H1 (cell line): ENCODE data around the gene CTBP2. TPM values are rescaled to one million over a fixed set of nuclear protein-coding genes. Genes with fewer than 3 reads are reported as not detected.

Experiments used
- CTCF ChIA-PET: fragments of 300-600 bp; sonication (Branson Sonifier 250); formaldehyde crosslinking; loops from one replicate; lab custom pipeline; 2021; ENCODE audit not compliant: partially characterized antibody; lab: Charles Lee
- POLR2A ChIA-PET: fragments of 300-600 bp; sonication (Branson Sonifier 250); formaldehyde crosslinking; loops from one replicate; lab custom pipeline; 2021; ENCODE audit warnings: inconsistent platforms; ENCODE audit not compliant: partially characterized antibody; lab: Charles Lee
- DNase-seq, 2 experiments: peaks; one replicate each; pipeline versions ENCODE4 v3.0.0 to v3.0.0-alpha.2; 2010 to 2022; ENCODE audit warnings: low spot score in 2 of 2, low read depth in 1 of 2, mixed read lengths in 1 of 2
- FAIRE-seq: peaks from 2 replicates; lab custom pipeline; 2011; peaks lifted over from hg19 to GRCh38; lab: Jason Lieb, UNC
- H2AFZ ChIP-seq: 2 replicates; pipeline ENCODE4 v1.8.1; 2012; ENCODE audit warnings: low read length, inconsistent platforms
- H2AK5ac ChIP-seq: 2 replicates; pipeline ENCODE4 v1.6.1; 2013; ENCODE audit warnings: low read depth, low read length
- H2BK120ac ChIP-seq: replicated peaks from 2 replicates; pipeline ENCODE3; 2013; ENCODE audit warnings: low read depth, low read length, inconsistent platforms
- H2BK12ac ChIP-seq: 2 replicates; pipeline ENCODE4 v1.6.1; 2013; ENCODE audit warnings: low read depth, low read length
- H2BK15ac ChIP-seq: 2 replicates; pipeline ENCODE4 v1.6.1; 2013; ENCODE audit warnings: low read length
- H2BK20ac ChIP-seq: 2 replicates; pipeline ENCODE4 v1.6.1; 2013; ENCODE audit warnings: low read length
- H2BK5ac ChIP-seq: 2 replicates; pipeline ENCODE4 v1.6.1; 2013; ENCODE audit warnings: low read depth, low read length
- H3K14ac ChIP-seq: 2 replicates; pipeline ENCODE4 v1.6.1; 2013; ENCODE audit warnings: inconsistent platforms; ENCODE audit not compliant: insufficient read length
- H3K18ac ChIP-seq: 2 replicates; pipeline ENCODE4 v1.6.1; 2013; ENCODE audit warnings: low read length; ENCODE audit errors: extremely low read depth
- H3K23ac ChIP-seq: 2 replicates; pipeline ENCODE4 v1.6.1; 2013; ENCODE audit warnings: inconsistent platforms; ENCODE audit not compliant: insufficient read length
- H3K23me2 ChIP-seq: 2 replicates; pipeline ENCODE4 v1.6.1; 2013; ENCODE audit warnings: low read depth, low read length
- H3K27ac ChIP-seq: 2 replicates; pipeline ENCODE4 v1.6.1; 2011; ENCODE audit warnings: low read depth, low read length, inconsistent platforms
- H3K27me3 ChIP-seq, 4 experiments: replicated peaks in 1 of 4; 1 replicate in 1 of 4; 2 replicates in 3 of 4; pipeline versions ENCODE4 v1.6.1 to v1.8.1; 2011 to 2013; ENCODE audit warnings: low read length in 3 of 4, mild to moderate bottlenecking in 3 of 4, inconsistent platforms in 2 of 4, mixed read lengths in 2 of 4, moderate library complexity in 1 of 4; ENCODE audit not compliant: control insufficient read depth in 3 of 4, insufficient read depth in 3 of 4; ENCODE audit errors: extremely low read depth in 1 of 4
- H3K36me3 ChIP-seq, 4 experiments: 2 replicates each; pipeline versions ENCODE4 v1.6.1 to v1.8.1; 2011 to 2013; ENCODE audit warnings: mild to moderate bottlenecking in 4 of 4, low read length in 3 of 4, moderate library complexity in 2 of 4, control low read depth in 1 of 4, inconsistent platforms in 1 of 4; ENCODE audit not compliant: insufficient read depth in 4 of 4, control insufficient read depth in 2 of 4
- H3K4ac ChIP-seq: replicated peaks from 2 replicates; pipeline ENCODE3; 2013; ENCODE audit warnings: low read length, low read depth, mixed read lengths, inconsistent platforms; ENCODE audit not compliant: insufficient read length
- H3K4me1 ChIP-seq, 4 experiments: replicated peaks in 1 of 4; 1 replicate in 1 of 4; 2 replicates in 3 of 4; pipeline versions ENCODE4 v1.6.1 to v1.8.1; 2011 to 2013; ENCODE audit warnings: low read length in 3 of 4, inconsistent platforms in 2 of 4, mixed read lengths in 1 of 4; ENCODE audit not compliant: insufficient read depth in 4 of 4, control insufficient read depth in 3 of 4
- H3K4me2 ChIP-seq, 2 experiments: 2 replicates each; pipeline versions ENCODE4 v1.6.1 to v1.8.1; 2011 to 2013; ENCODE audit warnings: low read depth in 2 of 2, low read length in 2 of 2, control low read depth in 1 of 2, inconsistent platforms in 1 of 2, mild to moderate bottlenecking in 1 of 2; ENCODE audit not compliant: insufficient read depth in 1 of 2
- H3K4me3 ChIP-seq, 4 experiments: fragments of 200-600, 300-600 bp in 1 of 4; sonication (generic), shearing (Covaris generic), sonication (Bioruptor Twin) in 1 of 4; 2 replicates each; pipeline versions ENCODE4 v1.5.1 to v1.8.1; 2011 to 2016; ENCODE audit warnings: low read length in 4 of 4, low read depth in 3 of 4, control low read depth in 2 of 4, inconsistent platforms in 2 of 4, mild to moderate bottlenecking in 2 of 4, mixed read lengths in 1 of 4, moderate library complexity in 1 of 4; ENCODE audit not compliant: insufficient read depth in 2 of 4; ENCODE audit errors: extremely low read depth in 1 of 4
- H3K56ac ChIP-seq: replicated peaks from 2 replicates; pipeline ENCODE3; 2013; ENCODE audit warnings: low read depth, mild to moderate bottlenecking, mixed read lengths, low read length, inconsistent platforms; ENCODE audit not compliant: insufficient read length
- H3K79me1 ChIP-seq: 2 replicates; pipeline ENCODE4 v1.6.1; 2013; ENCODE audit warnings: low read depth, low read length, control low read depth
- H3K79me2 ChIP-seq, 2 experiments: 2 replicates each; pipeline versions ENCODE4 v1.6.1 to v1.8.1; 2012 to 2013; ENCODE audit warnings: low read length in 2 of 2, mild to moderate bottlenecking in 2 of 2, inconsistent platforms in 1 of 2; ENCODE audit not compliant: insufficient read depth in 2 of 2, control insufficient read depth in 1 of 2
- H3K9ac ChIP-seq, 4 experiments: replicated peaks in 1 of 4; 1 replicate in 1 of 4; 2 replicates in 3 of 4; pipeline versions ENCODE4 v1.6.1 to v1.8.1; 2011 to 2013; ENCODE audit warnings: low read depth in 3 of 4, low read length in 3 of 4, control low read depth in 2 of 4, mild to moderate bottlenecking in 2 of 4, moderate library complexity in 2 of 4, inconsistent platforms in 1 of 4; ENCODE audit errors: extremely low read depth in 1 of 4
- H3K9me3 ChIP-seq, 2 experiments: 2 replicates each; pipeline versions ENCODE4 v1.6.1 to v1.8.1; 2012 to 2013; ENCODE audit warnings: mild to moderate bottlenecking in 2 of 2, moderate library complexity in 2 of 2, control low read depth in 1 of 2, inconsistent platforms in 1 of 2, low read depth in 1 of 2, low read length in 1 of 2, mixed read lengths in 1 of 2; ENCODE audit not compliant: insufficient read depth in 2 of 2
- H4K20me1 ChIP-seq, 2 experiments: replicated peaks in 1 of 2; 2 replicates each; pipeline versions ENCODE3 to v1.8.1; 2011 to 2013; ENCODE audit warnings: inconsistent platforms in 2 of 2, low read length in 2 of 2, mild to moderate bottlenecking in 1 of 2; ENCODE audit not compliant: insufficient read depth in 2 of 2, control insufficient read depth in 1 of 2
- H4K5ac ChIP-seq: 2 replicates; pipeline ENCODE4 v1.6.1; 2013; ENCODE audit warnings: low read length, low read depth, mixed read lengths, inconsistent platforms; ENCODE audit not compliant: insufficient read length
- H4K8ac ChIP-seq: 2 replicates; pipeline ENCODE4 v1.8.0; 2013; ENCODE audit warnings: mild to moderate bottlenecking, moderate library complexity, low read length, inconsistent platforms; ENCODE audit not compliant: insufficient read depth; ENCODE audit errors: extremely low read depth
- H4K91ac ChIP-seq: replicated peaks from 2 replicates; pipeline ENCODE3; 2013; ENCODE audit warnings: low read length, mixed read lengths, inconsistent platforms; ENCODE audit not compliant: insufficient read length
- CTBP2 ChIP-seq: IDR thresholded peaks from 2 replicates; pipeline ENCODE4 v1.7.0; 2011; ENCODE audit warnings: borderline replicate concordance, mild to moderate bottlenecking, moderate library complexity, mixed read lengths, low read length; ENCODE audit not compliant: insufficient read depth, insufficient read length
- KDM4A ChIP-seq: IDR thresholded peaks from one replicate; pipeline ENCODE4 v1.7.1; 2012; ENCODE audit warnings: low read depth, mild to moderate bottlenecking, moderate library complexity, low read length, inconsistent platforms; ENCODE audit not compliant: severe bottlenecking
- MAFK ChIP-seq: IDR thresholded peaks from 2 replicates; pipeline ENCODE4 v1.6.1; 2012; ENCODE audit warnings: low read depth, mild to moderate bottlenecking, improper control_type of control experiment, low read length
- SP4 ChIP-seq: IDR thresholded peaks from 2 replicates; pipeline ENCODE4 v1.6.1; 2012; ENCODE audit warnings: low read length, inconsistent platforms
- SRF ChIP-seq: IDR thresholded peaks from 2 replicates; pipeline ENCODE4 v1.6.1; 2011; ENCODE audit warnings: mild to moderate bottlenecking, low read depth, low read length, moderate library complexity
- WGBS, 2 experiments: shearing (Covaris generic) in 1 of 2; methylation state at CpG; one replicate each; pipeline versions ENCODE4 v1.1.6 to v1.1.7; 2013 to 2015; ENCODE audit warnings: low lambda C conversion rate in 2 of 2, mixed read lengths in 2 of 2, inconsistent platforms in 1 of 2, low coverage in 1 of 2, missing lambda C conversion rate in 1 of 2; ENCODE audit not compliant: insufficient replicate concordance in 2 of 2, insufficient coverage in 1 of 2, insufficient read length in 1 of 2; ENCODE audit errors: extremely low coverage in 1 of 2, missing lambda C conversion rate in 1 of 2; 5-methylcytosine and 5-hydroxymethylcytosine counted together
- polyA plus RNA-seq, 7 experiments: library from polyadenylated mRNA; depleted of rRNA in 3 of 7; stranded (reverse) in 5 of 7; unstranded in 2 of 7; fragments of >200 nt in 5 of 7; fragments of 200-250 nt in 2 of 7; gene quantifications; 1 replicate in 5 of 7; 2 replicates in 1 of 7; 4 replicates in 1 of 7; pipeline versions ENCODE4 v1.2.1 to v1.2.3, GENCODE V29; 2011 to 2013; ENCODE audit warnings: missing spikeins in 2 of 7, mixed read lengths in 2 of 7
- total RNA-seq: library from RNA; stranded (reverse); fragmentation: NEBNext Ultra II Directional; extraction: Animal tissue kit (Norgen Biotek cat#: 25700); gene quantifications from 2 replicates; pipeline ENCODE4 v1.2.1, GENCODE V29; 2021

The CTBP2 gene
- total and polyA plus RNA-seq, 2 of the 8 experiments (the other 6 are each of a cell fraction or from before 2014, with no cell fraction given): 208 to 221 TPM

GRCh38 chr10:124955868-124956267 is 204.5 kb downstream of the CTBP2 start:
- DNase-seq (no peak), FAIRE-seq (no peak)
- Histone ChIP-seq H3K27ac (no peak overlapping the region), H2BK20ac (no peak overlapping the region), H2AFZ (no peak overlapping the region), H3K79me1 (peaks cover 5% of the 10 kb centered on the region), H2BK15ac (no peak overlapping the region), H3K79me2 (peaks cover 6 to 91% of the 10 kb centered on the region in 2 experiments; a peak in 3 of 4 replicates), H3K9ac (no peak overlapping the region), H3K4ac (no peak overlapping the region), H2AK5ac (no peak overlapping the region), H3K23me2 (no peaks in the 10 kb centered on the region), H3K27me3 (no peaks in the 10 kb centered on the region), H4K8ac (no peak overlapping the region), H3K4me1 (no peaks in the 10 kb centered on the region), H3K4me3 (no peak overlapping the region), H4K91ac (no peak overlapping the region), H3K18ac (no peak overlapping the region), H2BK12ac (no peak overlapping the region), H3K23ac (no peak overlapping the region), H3K4me2 (no peak overlapping the region), H4K20me1 (peaks cover 6 to 20% of the 10 kb centered on the region in 2 experiments), H3K9me3 (no peaks in the 10 kb centered on the region), H2BK5ac (no peak overlapping the region), H3K56ac (no peak overlapping the region), H3K14ac (no peak overlapping the region), H3K36me3 (no peaks in the 10 kb centered on the region), H4K5ac (no peak overlapping the region), H2BK120ac (no peak overlapping the region)
- POLR2A ChIA-PET: interaction anchor here (0.6 kb wide), 1 partner anchor 169 kb away, joined by 3 read pairs; no protein-coding TSS in a partner anchor
- CTCF ChIA-PET: interaction anchor here (1.0 to 1.4 kb wide), 2 partner anchors 13 to 37 kb away, joined by 3 read pairs; no protein-coding TSS in a partner anchor
- WGBS, 2 experiments: 89% methylated on average over 10 of the region's 10 CpGs; no CpG with 5 or more reads in 1 of the 2 experiments
- TF ChIP-seq MAFK (no peak), SRF (no peak), SP4 (no peak), KDM4A (no peak), CTBP2 (no peak)
